SU-DHL-6 (cell line): ENCODE results near the gene EEFSEC.

Source experiments
- H2AFZ ChIP-seq: fragments of 200-600 bp; sonication (generic); 2 replicates; pipeline ENCODE4 v1.6.1; 2014; ENCODE audit warnings: low read depth, mild to moderate bottlenecking, moderate library complexity, mixed read lengths, antibody characterized with exemption, low read length; ENCODE audit not compliant: severe bottlenecking
- H3F3A ChIP-seq: fragments of 200-600 bp; shearing (Covaris generic); 2 replicates; pipeline ENCODE4 v1.6.0; 2016; ENCODE audit warnings: antibody characterized with exemption, mild to moderate bottlenecking; ENCODE audit not compliant: insufficient read depth
- H3K27ac ChIP-seq: fragments of 200-600 bp; sonication (generic); 2 replicates; pipeline ENCODE4 v1.5.1; 2016; ENCODE audit warnings: low read depth, mild to moderate bottlenecking, low read length, moderate library complexity, mixed read lengths
- H3K27me3 ChIP-seq: fragments of 200-600 bp; sonication (generic), shearing (Covaris generic); 2 replicates; pipeline ENCODE4 v1.6.0; 2014; ENCODE audit warnings: mild to moderate bottlenecking, low read length
- H3K36me3 ChIP-seq: fragments of 200-600 bp; sonication (generic); 2 replicates; pipeline ENCODE4 v1.6.1; 2014; ENCODE audit warnings: mild to moderate bottlenecking, low read length, mixed read lengths
- H3K4me2 ChIP-seq: fragments of 300-600, 200-600 bp; shearing (Covaris generic), sonication (generic); 2 replicates; pipeline ENCODE4 v1.6.0; 2014; ENCODE audit warnings: low read length, low read depth, mild to moderate bottlenecking; ENCODE audit not compliant: poor library complexity, severe bottlenecking
- H3K4me3 ChIP-seq: fragments of 200-600 bp; sonication (generic); 2 replicates; pipeline ENCODE4 v1.5.1; 2014; ENCODE audit warnings: antibody characterized with exemption, low read length, mild to moderate bottlenecking, mixed read lengths; ENCODE audit not compliant: insufficient read depth, poor library complexity, severe bottlenecking
- H3K79me2 ChIP-seq: fragments of 200-600 bp; sonication (generic); 2 replicates; pipeline ENCODE4 v1.6.1; 2014; ENCODE audit warnings: mild to moderate bottlenecking, low read length, moderate library complexity; ENCODE audit not compliant: insufficient read depth
- H3K9ac ChIP-seq: fragments of 200-600 bp; sonication (generic); 2 replicates; pipeline ENCODE4 v1.7.0; 2014; ENCODE audit warnings: mild to moderate bottlenecking, low read length
- H3K9me2 ChIP-seq: fragments of 200-600 bp; sonication (generic); replicated peaks from 2 replicates; pipeline ENCODE4 v1.6.1; 2014; ENCODE audit warnings: low read length; ENCODE audit not compliant: insufficient read depth
- H3K9me3 ChIP-seq: fragments of 200-600 bp; sonication (generic); 2 replicates; pipeline ENCODE4 v1.6.1; 2014; ENCODE audit warnings: low read length, mixed read lengths; ENCODE audit not compliant: insufficient read depth
- H4K20me1 ChIP-seq: fragments of 200-600 bp; sonication (generic); 2 replicates; pipeline ENCODE4 v1.6.1; 2014; ENCODE audit warnings: low read depth, mild to moderate bottlenecking, antibody characterized with exemption, low read length, moderate library complexity, mixed read lengths
- CTCF ChIP-seq: fragments of 200-600 bp; sonication (generic); IDR thresholded peaks from one replicate; pipeline ENCODE4 v1.5.1; 2017; ENCODE audit warnings: antibody characterized with exemption, mild to moderate bottlenecking, low read length, moderate library complexity; ENCODE audit not compliant: insufficient read depth, poor library complexity, severe bottlenecking
- EZH2phosphoT487 ChIP-seq: fragments of 200-600 bp; sonication (generic), shearing (Covaris generic); conservative IDR thresholded peaks from 2 replicates; pipeline ENCODE4 v1.6.1; 2018; ENCODE audit warnings: mild to moderate bottlenecking, antibody characterized with exemption, low read length, moderate library complexity, mixed read lengths

Gene EEFSEC

GRCh38 chr3:128319741-128320141, 166.5 kb downstream of the EEFSEC start:
- H3K79me2 ChIP-seq = no peaks in the 10 kb centered on the region
- H3K4me2 ChIP-seq = no peak overlapping the region
- no peak overlapping the region for H3K27ac ChIP-seq
- no peaks in the 10 kb centered on the region for H4K20me1 ChIP-seq
- no peaks in the 10 kb centered on the region for H3K9me3 ChIP-seq
- H3K9me2 ChIP-seq = no peaks in the 10 kb centered on the region
- TF ChIP-seq EZH2phosphoT487 (no peak), CTCF (no peak)
- no peak overlapping the region for H3K9ac ChIP-seq
- H3K27me3 ChIP-seq = no peaks in the 10 kb centered on the region
- no peak overlapping the region for H2AFZ ChIP-seq
- no peaks in the 10 kb centered on the region for H3F3A ChIP-seq
- no peak overlapping the region for H3K4me3 ChIP-seq
- no peaks in the 10 kb centered on the region for H3K36me3 ChIP-seq

- Histone ChIP-seq H3K36me3 (no peaks in the 10 kb centered on the region), H3K9ac (no peak overlapping the region), H3K9me3 (no peaks in the 10 kb centered on the region), H3K9me2 (no peaks in the 10 kb centered on the region), H3F3A (no peaks in the 10 kb centered on the region), H3K27ac (no peak overlapping the region), H3K4me2 (no peak overlapping the region), H2AFZ (no peak overlapping the region), H4K20me1 (no peaks in the 10 kb centered on the region), H3K4me3 (no peak overlapping the region), H3K79me2 (no peaks in the 10 kb centered on the region), H3K27me3 (no peaks in the 10 kb centered on the region)
- TF ChIP-seq CTCF = no peak
- TF ChIP-seq EZH2phosphoT487 = no peak
Observed at GRCh38 chr3:128320551-128321340, 167.5 kb downstream of the EEFSEC start.

DNA sequence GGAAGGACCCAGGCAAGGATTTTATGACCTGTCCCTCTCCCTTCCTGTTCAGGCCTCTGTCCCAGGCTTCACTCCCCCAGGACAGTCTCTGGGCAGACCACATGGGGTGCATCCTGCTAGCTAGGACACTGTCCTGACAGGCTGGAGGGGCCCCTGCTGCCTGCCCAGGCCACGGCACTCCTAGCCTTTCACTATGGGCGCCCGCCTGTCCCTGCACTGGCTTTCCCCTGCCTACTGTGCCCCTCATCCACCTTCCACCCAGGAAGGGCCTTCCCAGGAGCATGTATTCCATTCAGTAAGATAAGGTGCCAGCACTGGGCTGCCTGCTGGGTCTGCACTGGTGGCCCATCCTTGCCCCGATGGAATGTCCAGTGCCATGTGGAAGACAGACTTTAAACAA, 168.1 kb downstream of the EEFSEC start:
- H3K9me2 ChIP-seq = no peaks in the 10 kb centered on the region
- no peak overlapping the region for H3K4me2 ChIP-seq
- H3K9me3 ChIP-seq = no peaks in the 10 kb centered on the region
- H2AFZ ChIP-seq = no peak overlapping the region
- no peaks in the 10 kb centered on the region for H3F3A ChIP-seq
- no peaks in the 10 kb centered on the region for H3K36me3 ChIP-seq
- no peaks in the 10 kb centered on the region for H3K79me2 ChIP-seq
- H3K9ac ChIP-seq = no peak overlapping the region
- no peak overlapping the region for H3K4me3 ChIP-seq
- TF ChIP-seq CTCF (no peak), EZH2phosphoT487 (no peak)
- H3K27me3 ChIP-seq = no peaks in the 10 kb centered on the region
- no peaks in the 10 kb centered on the region for H4K20me1 ChIP-seq
- H3K27ac ChIP-seq = no peak overlapping the region
